ENCODE data around the gene BUB3.

The BUB3 gene

DNA sequence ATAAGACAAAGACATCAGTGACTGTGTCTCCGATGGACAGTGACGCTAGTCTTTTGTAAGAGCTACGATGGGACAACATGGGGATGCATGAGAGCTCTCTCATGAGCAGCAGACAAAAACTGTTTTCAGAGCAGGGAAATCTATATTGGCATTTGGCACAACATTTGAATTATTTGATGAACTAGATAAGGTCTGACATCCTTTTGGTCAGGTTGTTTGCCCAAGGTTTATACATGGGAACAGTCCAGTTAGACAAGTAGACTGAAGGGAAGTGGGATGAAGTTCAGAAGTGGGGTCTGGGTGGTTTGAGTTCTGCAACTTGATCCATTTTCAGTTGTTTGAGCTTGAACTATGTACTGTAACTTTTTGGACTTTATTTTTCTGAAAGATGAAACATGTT, 50.8 kb downstream of the BUB3 start:
- no peak for DNase-seq

DNA sequence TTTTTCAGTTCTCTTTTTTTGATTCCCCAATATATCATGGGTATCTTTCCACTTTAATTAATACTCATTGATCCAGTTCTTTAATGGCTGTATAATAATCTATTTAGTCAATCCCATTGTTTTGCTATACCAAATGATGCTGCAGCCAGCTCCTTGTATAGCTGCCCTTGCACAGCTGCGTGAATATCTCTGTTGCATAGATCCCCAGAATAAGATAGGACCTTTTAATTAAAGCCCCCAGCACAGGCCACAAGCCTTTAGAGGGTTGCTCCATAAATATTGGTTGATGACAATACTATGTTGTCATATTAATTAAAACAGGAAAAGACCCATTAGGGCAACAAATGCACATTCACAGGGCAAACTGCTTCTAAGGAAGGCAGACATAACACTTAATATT, 57.9 kb downstream of the BUB3 start:
- no peak for DNase-seq

DNA sequence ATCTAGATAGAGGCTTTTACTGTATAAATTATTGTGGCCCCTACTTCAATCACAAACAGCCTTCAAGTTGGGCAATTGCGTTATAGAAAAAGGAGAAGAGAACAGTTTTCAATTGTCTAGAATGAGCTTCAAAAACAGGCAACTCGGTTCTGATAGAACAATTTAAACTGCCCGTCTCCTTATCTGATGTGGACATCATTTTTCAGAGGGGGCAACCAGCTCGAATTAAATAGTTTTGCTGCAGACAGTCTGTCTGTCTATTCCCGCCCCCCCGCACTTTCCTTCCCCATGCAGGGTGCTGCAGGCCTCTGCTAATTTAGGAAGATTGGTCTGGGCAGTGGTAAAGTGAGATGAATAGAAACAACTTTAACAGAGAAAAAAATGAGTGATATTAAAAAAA, 58.4 kb downstream of the BUB3 start:
- no peak for DNase-seq

DNA sequence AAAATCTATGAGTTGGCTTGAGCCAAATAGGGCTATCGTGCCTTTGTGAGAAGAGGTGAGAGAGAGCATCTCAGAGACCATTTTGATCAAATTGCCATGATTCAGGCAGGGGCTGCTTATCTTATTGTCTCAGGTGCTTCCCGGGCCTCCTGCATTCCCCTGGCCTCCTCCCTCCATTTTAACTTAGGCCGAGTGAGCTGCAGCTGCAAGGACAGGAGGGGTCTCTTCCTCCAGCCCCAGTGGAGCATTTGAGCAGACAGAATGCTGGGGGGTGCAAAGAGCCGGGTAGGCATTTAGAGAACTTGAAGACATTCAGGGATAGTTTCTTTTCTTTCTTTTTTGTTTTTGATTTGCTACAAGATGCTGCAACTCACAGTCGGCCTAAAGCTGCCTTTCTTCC, 59.0 kb downstream of the BUB3 start:
- DNase-seq, result no peak
